GM23248 (cell line): ENCODE results near the gene SLC4A11. TPM values are rescaled to one million over a fixed set of nuclear protein-coding genes. Genes with fewer than 3 reads are reported as not detected.

Experiments used
- DNase-seq: peaks from one replicate; pipeline ENCODE4 v3.0.0-alpha.2; 2015
- H2AFZ ChIP-seq: fragments of 200-600 bp; sonication (generic); 2 replicates; pipeline ENCODE4 v1.6.1; 2016; ENCODE audit warnings: antibody characterized with exemption
- H3F3A ChIP-seq: fragments of 200-600 bp; sonication (generic); 2 replicates; pipeline ENCODE4 v1.6.1; 2016; ENCODE audit warnings: mild to moderate bottlenecking, antibody characterized with exemption, mixed run types; ENCODE audit not compliant: insufficient read depth
- H3K27ac ChIP-seq: fragments of 200-600 bp; sonication (generic); 2 replicates; pipeline ENCODE4 v1.5.1; 2016; ENCODE audit warnings: mild to moderate bottlenecking
- H3K27me3 ChIP-seq: fragments of 200-600 bp; sonication (generic); replicated peaks from 2 replicates; pipeline ENCODE4 v1.6.1; 2016; ENCODE audit warnings: mild to moderate bottlenecking; ENCODE audit not compliant: insufficient read depth
- H3K36me3 ChIP-seq: fragments of 200-600 bp; sonication (generic); 2 replicates; pipeline ENCODE4 v1.6.1; 2016; ENCODE audit warnings: low read depth, mild to moderate bottlenecking
- H3K4me1 ChIP-seq: fragments of 200-600 bp; sonication (generic); 2 replicates; pipeline ENCODE4 v1.6.1; 2016; ENCODE audit warnings: mild to moderate bottlenecking; ENCODE audit not compliant: insufficient read depth
- H3K4me2 ChIP-seq: fragments of 200-600 bp; sonication (generic); one replicate; pipeline ENCODE4 v1.6.1; 2016; ENCODE audit warnings: mild to moderate bottlenecking; ENCODE audit not compliant: unreplicated experiment
- H3K4me3 ChIP-seq: fragments of 200-600 bp; sonication (generic); 2 replicates; pipeline ENCODE4 v1.5.1; 2016; ENCODE audit warnings: mild to moderate bottlenecking
- H3K79me2 ChIP-seq: fragments of 200-600 bp; sonication (generic); 2 replicates; pipeline ENCODE4 v1.6.1; 2016; ENCODE audit warnings: mild to moderate bottlenecking; ENCODE audit not compliant: insufficient read depth
- H3K9ac ChIP-seq: fragments of 200-600 bp; sonication (generic); 2 replicates; pipeline ENCODE4 v1.6.1; 2016; ENCODE audit warnings: mild to moderate bottlenecking
- H3K9me2 ChIP-seq: fragments of 200-600 bp; sonication (generic); 2 replicates; pipeline ENCODE4 v1.6.1; 2016; ENCODE audit warnings: mixed run types, mild to moderate bottlenecking, moderate library complexity; ENCODE audit not compliant: insufficient read depth
- H3K9me3 ChIP-seq: fragments of 200-600 bp; sonication (generic); one replicate; pipeline ENCODE4 v1.6.1; 2017; ENCODE audit warnings: low read depth
- H4K20me1 ChIP-seq: fragments of 200-600 bp; sonication (generic); 2 replicates; pipeline ENCODE4 v1.6.0; 2016; ENCODE audit not compliant: insufficient read depth
- EZH2 ChIP-seq: fragments of 200-600 bp; sonication (generic); IDR thresholded peaks from 2 replicates; pipeline ENCODE4 v1.6.1; 2018; ENCODE audit warnings: antibody characterized with exemption, mild to moderate bottlenecking; ENCODE audit not compliant: insufficient read depth, poor library complexity, severe bottlenecking
- EZH2phosphoT487 ChIP-seq: fragments of 200-600 bp; sonication (generic); IDR thresholded peaks from 2 replicates; pipeline ENCODE4 v1.6.1; 2018; ENCODE audit warnings: antibody characterized with exemption, moderate library complexity, mild to moderate bottlenecking, low read depth; ENCODE audit not compliant: insufficient read depth
- WGBS, 2 experiments: methylation state at CpG; one replicate each; pipeline ENCODE4 v1.1.6; 2015 to 2017; ENCODE audit warnings: low lambda C conversion rate in 2 of 2, low coverage in 1 of 2; ENCODE audit errors: missing lambda C conversion rate in 2 of 2; 5-methylcytosine and 5-hydroxymethylcytosine counted together
- in situ Hi-C: fragments of 300-500 bp; cut with MboI; formaldehyde crosslinking; loops from 2 replicates; pipeline ENCODE4 v1.15.0; 2020
- polyA plus RNA-seq: library from polyadenylated mRNA; unstranded; fragments of >200 nt; fragmentation: Nextera tagmentation; extraction: Ambion mirVana; gene quantifications from 2 replicates; pipeline ENCODE4 v1.2.1, GENCODE V29; 2016
- total RNA-seq: library from RNA; depleted of rRNA; stranded (reverse); fragments of >200 nt; shearing (Covaris generic); gene quantifications from 2 replicates; pipeline ENCODE4 v1.2.3, GENCODE V29; 2014; rRNA removed

The SLC4A11 gene
- total and polyA plus RNA-seq, 2 experiments from 2014 or later = 0.65 to 1.1 TPM

- in situ Hi-C loops = no loop called here
These were observed 58.7 kb downstream of the SLC4A11 start for GRCh38 chr20:3180319-3180718.

GRCh38 chr20:3177746-3178485, 61.1 kb downstream of the SLC4A11 start:
- H3K9ac ChIP-seq = no peak overlapping the region
- no peaks in the 10 kb centered on the region for H3K36me3 ChIP-seq
- H3K4me3 ChIP-seq = no peak overlapping the region
- no peak overlapping the region for H3K4me2 ChIP-seq
- no peaks in the 10 kb centered on the region for H3K27me3 ChIP-seq
- no peaks in the 10 kb centered on the region for H3K9me3 ChIP-seq
- H3K4me1 ChIP-seq = peaks cover 16% of the 10 kb centered on the region
- no peak overlapping the region for H2AFZ ChIP-seq
- H3K27ac ChIP-seq = no peak overlapping the region
- TF ChIP-seq EZH2 = no peak
- TF ChIP-seq EZH2phosphoT487 = no peak
- peaks cover 13% of the 10 kb centered on the region for H3F3A ChIP-seq
- in situ Hi-C loops = no loop called here
- H3K9me2 ChIP-seq = no peaks in the 10 kb centered on the region
- no peak for DNase-seq
- no peaks in the 10 kb centered on the region for H4K20me1 ChIP-seq
- WGBS, 2 experiments = 86 to 89% methylated on average over 8 of the region's 8 CpGs
- no peaks in the 10 kb centered on the region for H3K79me2 ChIP-seq

More at GRCh38 chr20:3180319-3180718, 58.7 kb downstream of the SLC4A11 start:
- Histone ChIP-seq H3K27me3 (no peaks in the 10 kb centered on the region), H3K4me3 (no peak overlapping the region), H3K79me2 (no peaks in the 10 kb centered on the region), H3K4me1 (peaks cover 7% of the 10 kb centered on the region), H3K4me2 (no peak overlapping the region), H4K20me1 (no peaks in the 10 kb centered on the region), H3K27ac (no peak overlapping the region), H3F3A (peaks cover 6% of the 10 kb centered on the region; the same call in 1 of the 2 replicates), H3K36me3 (no peaks in the 10 kb centered on the region), H2AFZ (no peak overlapping the region), H3K9me3 (no peaks in the 10 kb centered on the region), H3K9ac (no peak overlapping the region), H3K9me2 (no peaks in the 10 kb centered on the region)
- TF ChIP-seq EZH2phosphoT487 (no peak), EZH2 (no peak)
- no peak for DNase-seq
- WGBS, 2 experiments = 58 to 60% methylated on average over 4 of the region's 4 CpGs

Other genes with a start within 250 kb of the SLC4A11 start
- not detected in 2 replicates for gene GNRH2, start 195.6 kb downstream of the SLC4A11 start, total RNA-seq
- gene GNRH2, start 195.6 kb downstream of the SLC4A11 start, polyA plus RNA-seq = not detected in 2 replicates
- gene MRPS26, start 193.1 kb downstream of the SLC4A11 start, total RNA-seq = 24.2 and 48.2 TPM in 2 replicates
- gene MRPS26, start 193.1 kb downstream of the SLC4A11 start, polyA plus RNA-seq = 44.5 and 48.2 TPM in 2 replicates
- not detected in 2 replicates for gene OXT, start 167.6 kb downstream of the SLC4A11 start, total RNA-seq
- 0.40 and 0.70 TPM in 2 replicates for gene OXT, start 167.6 kb downstream of the SLC4A11 start, polyA plus RNA-seq
- not detected in 2 replicates for gene AVP, start 154.5 kb downstream of the SLC4A11 start, total RNA-seq
- not detected in 2 replicates for gene AVP, start 154.5 kb downstream of the SLC4A11 start, polyA plus RNA-seq
- 12.5 and 15.7 TPM in 2 replicates for gene FASTKD5, start 79.3 kb downstream of the SLC4A11 start, total RNA-seq
- gene FASTKD5, start 79.3 kb downstream of the SLC4A11 start, polyA plus RNA-seq = 11.2 and 11.3 TPM in 2 replicates
- gene UBOX5, start 79.3 kb downstream of the SLC4A11 start, total RNA-seq = 3.8 and 6.4 TPM in 2 replicates
- 5.3 and 5.8 TPM in 2 replicates for gene UBOX5, start 79.3 kb downstream of the SLC4A11 start, polyA plus RNA-seq
- 9.0 and 12.1 TPM in 2 replicates for gene LZTS3, start 65.6 kb downstream of the SLC4A11 start, total RNA-seq
- gene LZTS3, start 65.6 kb downstream of the SLC4A11 start, polyA plus RNA-seq = 3.3 and 3.9 TPM in 2 replicates
- 50.8 and 63.0 TPM in 2 replicates for gene DDRGK1, start 34.5 kb downstream of the SLC4A11 start, total RNA-seq
- gene DDRGK1, start 34.5 kb downstream of the SLC4A11 start, polyA plus RNA-seq = 55.9 and 56.7 TPM in 2 replicates
- 43.6 and 47.2 TPM in 2 replicates for gene ITPA, start 29.7 kb downstream of the SLC4A11 start, total RNA-seq
- 63.8 and 72.4 TPM in 2 replicates for gene ITPA, start 29.7 kb downstream of the SLC4A11 start, polyA plus RNA-seq
- 11.4 and 12.4 TPM in 2 replicates for gene DNAAF9, start 168.5 kb upstream of the SLC4A11 start, total RNA-seq
- 4.3 and 4.6 TPM in 2 replicates for gene DNAAF9, start 168.5 kb upstream of the SLC4A11 start, polyA plus RNA-seq
- 33.9 and 38.7 TPM in 2 replicates for gene ATRN, start 231.8 kb upstream of the SLC4A11 start, total RNA-seq
- gene ATRN, start 231.8 kb upstream of the SLC4A11 start, polyA plus RNA-seq = 9.6 and 9.9 TPM in 2 replicates